LNCaP clone FGC (cell line): ENCODE data around the gene RAMP3.

Source experiments
- DNase-seq: peaks from one replicate; pipeline ENCODE4 v3.0.0-alpha.2; 2011; ENCODE audit warnings: low read depth
- H3K4me3 ChIP-seq: 2 replicates; pipeline ENCODE4 v1.5.1; 2011; ENCODE audit warnings: mild to moderate bottlenecking, low read depth, low read length, control low read depth
- CTCF ChIP-seq: IDR thresholded peaks from 2 replicates; pipeline ENCODE4 v1.5.1; 2012; ENCODE audit warnings: mild to moderate bottlenecking; ENCODE audit not compliant: control insufficient read depth, insufficient read depth; ENCODE audit errors: extremely low read depth

The RAMP3 gene

DNA sequence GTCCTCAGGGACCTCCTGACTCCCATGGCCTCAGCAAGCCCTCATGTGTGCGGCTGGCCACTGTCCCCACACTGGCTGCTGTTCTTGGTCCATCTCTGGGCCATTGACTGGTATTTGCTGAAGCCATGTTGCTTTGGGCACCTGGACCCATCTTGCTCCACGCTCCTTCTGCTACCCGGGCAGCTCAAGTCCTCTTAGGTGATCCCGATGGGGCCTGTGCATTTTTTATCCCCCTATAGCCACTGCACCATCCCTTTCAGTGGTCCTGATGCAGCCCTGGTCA, 16.7 kb downstream of the RAMP3 start:
- H3K4me3 ChIP-seq = no peak overlapping the region
- no peak for DNase-seq
- TF ChIP-seq CTCF = no peak

DNA sequence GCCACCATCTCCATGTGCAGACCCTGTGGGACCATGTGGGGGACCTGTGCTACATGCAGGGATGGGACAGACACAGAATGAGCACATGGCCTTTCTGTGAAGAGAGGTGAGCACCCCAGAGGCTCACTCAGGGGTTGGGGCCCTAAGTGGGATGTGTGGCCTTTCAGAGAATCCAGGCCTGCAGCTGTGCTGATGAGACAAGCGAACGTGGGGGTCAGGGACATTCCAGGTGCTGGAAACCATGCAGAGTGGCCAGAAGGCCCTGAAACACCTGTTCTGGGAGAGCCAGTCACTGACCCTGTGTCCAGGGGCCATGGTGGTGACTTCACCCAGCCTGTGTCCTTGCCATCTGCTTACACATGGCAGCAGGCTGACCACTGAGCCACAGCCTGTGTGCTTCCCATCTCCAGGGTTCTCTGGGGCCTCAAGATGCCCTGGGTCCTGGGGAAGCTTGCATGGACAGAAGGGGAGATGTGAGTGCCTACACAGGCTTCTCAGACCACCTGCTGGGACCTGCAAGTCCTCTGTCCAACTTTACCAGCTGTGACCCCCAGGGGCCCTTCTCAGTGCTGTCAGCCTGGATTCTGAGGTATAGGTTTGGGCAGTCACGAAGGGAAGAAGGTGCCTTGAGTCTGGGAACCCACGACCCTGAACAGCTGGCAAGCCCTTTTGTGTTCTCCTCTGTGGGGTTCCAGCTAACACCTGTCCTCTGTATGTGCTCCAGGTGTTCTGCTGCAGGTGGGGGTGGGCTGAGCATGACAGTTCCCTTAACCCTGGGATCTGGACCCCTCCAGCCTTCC, 17.6 kb downstream of the RAMP3 start:
- TF ChIP-seq CTCF = no peak
- H3K4me3 ChIP-seq = no peak overlapping the region
- no peak for DNase-seq

- TF ChIP-seq CTCF = no peak
- DNase-seq = no peak
- H3K4me3 ChIP-seq = no peak overlapping the region
Measured at GRCh38 chr7:45176091-45176490, 18.5 kb downstream of the RAMP3 start.

GRCh38 chr7:45176886-45177731, 19.5 kb downstream of the RAMP3 start:
- no peak for TF ChIP-seq CTCF
- no peak overlapping the region for H3K4me3 ChIP-seq
- no peak for DNase-seq

DNA sequence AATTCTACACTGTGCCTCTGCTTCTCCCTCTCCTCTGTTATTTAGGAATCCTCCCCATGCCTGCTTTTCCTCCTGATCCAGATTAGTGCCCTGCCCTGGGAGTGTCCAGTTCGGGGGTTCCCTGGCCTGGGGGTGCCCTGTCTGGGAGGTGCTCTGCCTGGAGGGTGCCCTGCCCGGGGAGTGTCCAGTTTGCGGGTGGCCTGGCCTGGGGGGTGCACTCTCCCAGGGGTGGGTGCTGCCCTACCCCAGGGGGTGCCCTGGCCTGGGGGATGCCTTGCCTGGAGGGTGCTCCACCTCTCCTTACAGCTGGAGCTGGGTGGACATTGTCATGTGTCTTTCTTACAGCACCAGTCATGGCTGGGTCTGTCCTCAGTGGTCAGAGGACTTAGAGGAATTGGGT, 20.2 kb downstream of the RAMP3 start:
- no peak for DNase-seq
- TF ChIP-seq CTCF = no peak
- H3K4me3 ChIP-seq = no peak overlapping the region

DNA sequence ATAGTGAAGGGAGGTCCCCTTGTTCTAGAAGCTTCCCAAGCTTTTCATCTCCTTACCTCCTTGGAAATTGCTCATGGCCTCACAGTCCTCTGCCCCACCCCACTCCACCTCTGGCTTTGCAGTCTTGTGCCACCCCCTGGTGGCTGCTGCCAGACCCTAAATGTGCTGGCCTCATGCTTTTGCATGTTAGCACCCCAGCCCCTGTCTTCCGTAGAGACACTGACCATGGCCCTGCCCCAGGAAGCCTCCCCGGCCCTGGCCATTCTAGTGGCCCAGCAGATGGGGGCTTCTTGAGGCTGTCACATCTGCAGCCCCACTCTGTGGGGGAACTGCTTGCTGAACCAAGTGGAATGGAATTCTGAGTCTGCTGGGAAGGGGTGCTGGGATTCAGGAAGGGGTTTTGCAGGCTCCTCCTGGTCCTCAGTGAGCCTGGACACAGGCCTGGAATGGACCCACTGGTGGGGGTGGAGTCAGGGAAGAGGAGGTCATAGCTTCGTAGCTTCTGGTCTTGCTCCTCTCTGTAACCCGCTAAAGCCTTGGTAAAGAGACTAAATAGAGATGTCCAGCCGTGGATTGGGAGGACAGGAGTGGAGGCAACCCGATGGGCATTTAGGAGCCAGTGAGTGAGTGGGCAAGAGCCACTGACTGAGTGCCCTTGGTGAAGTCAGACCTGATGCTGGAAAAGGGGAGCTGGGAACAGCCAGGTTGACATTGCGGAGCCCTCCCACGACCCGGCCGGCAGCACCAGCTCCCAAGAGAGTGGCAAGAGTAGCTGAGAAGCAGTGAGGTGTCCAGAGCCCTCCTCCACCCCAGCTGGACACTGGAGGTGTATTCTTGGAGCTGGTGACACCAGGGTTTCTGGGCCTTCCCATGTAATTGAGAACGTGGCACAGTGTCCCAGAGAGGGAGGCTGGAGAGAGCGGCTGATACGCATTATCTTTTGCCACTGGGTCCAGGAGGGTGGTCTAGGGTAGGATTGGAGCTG, 20.9 kb downstream of the RAMP3 start:
- H3K4me3 ChIP-seq = no peak overlapping the region
- no peak for TF ChIP-seq CTCF
- no peak for DNase-seq
